ENCODE results near the gene S100A10. TPM values are rescaled to one million over a fixed set of nuclear protein-coding genes. Genes with fewer than 3 reads are reported as not detected.

S100A10 gene
- total RNA-seq, 1 experiment from 2014 or later: 160 TPM

- Histone ChIP-seq H3K27ac (ENCODE audit: insufficient read length, low read depth, low read length) (no peak within 1 kb of the TSS), H2BK15ac (ENCODE audit: low read depth, low read length) (no peak within 1 kb of the TSS), H3K4me2 (ENCODE audit: insufficient read depth, insufficient read length, low read length) (peak within 1 kb of the TSS; percentile 79), H3K23me2 (ENCODE audit: insufficient read length, low read depth, low read length, poor library complexity, severe bottlenecking) (peaks cover 14% of the 10 kb centered on the region), H3K79me2 (ENCODE audit: insufficient read depth, low read length) (no peaks in the 10 kb centered on the region), H2AFZ (ENCODE audit: low read length) (no peak within 1 kb of the TSS), H3K9me3 (ENCODE audit: control insufficient read depth, low read depth, low read length) (no peaks in the 10 kb centered on the region), H2BK12ac (ENCODE audit: insufficient read length, low read depth, low read length) (no peak within 1 kb of the TSS), H3K14ac (ENCODE audit: insufficient read depth, low read length) (no peak within 1 kb of the TSS), H3T11ph (ENCODE audit: low read length) (no peak within 1 kb of the TSS), H2AK5ac (ENCODE audit: insufficient read length, low read length) (no peak within 1 kb of the TSS), H3K27me3 (ENCODE audit: insufficient read depth, low read length) (no peaks in the 10 kb centered on the region), H4K20me1 (ENCODE audit: control insufficient read depth, insufficient read depth, insufficient read length) (no peaks in the 10 kb centered on the region), H3K56ac (ENCODE audit: insufficient read length, low read depth, low read length) (no peak within 1 kb of the TSS), H2BK20ac (ENCODE audit: low read depth, low read length, poor library complexity, severe bottlenecking) (no peak within 1 kb of the TSS), H3K9ac (ENCODE audit: extremely low read depth, insufficient read length, low read length) (peak within 1 kb of the TSS; percentile 48), H4K8ac (replicated peaks; ENCODE audit: insufficient read length, low read depth, low read length) (no peak within 1 kb of the TSS), H2BK5ac (ENCODE audit: insufficient read length, low read length) (no peak within 1 kb of the TSS), H3K4me1 (ENCODE audit: insufficient read depth, low read length) (peaks cover 5% of the 10 kb centered on the region; the same call in 1 of the 2 replicates), H4K91ac (ENCODE audit: insufficient read length, low read depth, low read length) (no peak within 1 kb of the TSS), H3K4ac (ENCODE audit: low read depth, low read length) (no peak within 1 kb of the TSS), H3K79me1 (ENCODE audit: insufficient read depth, low read depth, low read length, poor library complexity, severe bottlenecking) (no peaks in the 10 kb centered on the region), H3K23ac (ENCODE audit: insufficient read length, low read depth, low read length) (no peak within 1 kb of the TSS), H4K5ac (ENCODE audit: insufficient read length, low read depth, low read length) (no peak within 1 kb of the TSS), H3K18ac (ENCODE audit: insufficient read length, low read depth, low read length) (no peak within 1 kb of the TSS), H2BK120ac (ENCODE audit: low read depth, low read length, poor library complexity, severe bottlenecking) (no peak within 1 kb of the TSS)
- peak; percentile 76 for DNase-seq
- Mint-ChIP-seq H3K36me3 (ENCODE audit: insufficient read depth in 1 of 3, low read depth in 3 of 3) (peaks cover 4 to 24% (median 6%) of the 10 kb centered on the region in 3 experiments; a peak in 6 of 7 replicates), H3K9me3 (no peaks in the 10 kb centered on the region), H3K27me3 (ENCODE audit: low read depth) (no peaks in the 10 kb centered on the region; the same call in none of the 2 replicates), H3K4me1 (peaks cover 23 to 37% of the 10 kb centered on the region in 2 experiments), H3K27ac (peak within 1 kb of the TSS in 2 of 3 experiments; percentile 23 to 89; a peak in 2 of 7 replicates), H3K4me3 (peak within 1 kb of the TSS; percentile 83 to 88)
- 100% methylated on average over 1 of the region's 53 CpGs for WGBS (ENCODE audit: extremely low coverage, insufficient read length, low lambda C conversion rate)
- TF ChIP-seq CTCF (conservative IDR thresholded peaks at IDR 0.05): no peak
These were observed 42.9 kb upstream of the S100A10 start, which contains the start of gene S100A11 for GRCh38 chr1:152036267-152037216. Gene S100A11, minus strand, starts transcription at chr1:152037004. Its CDS starts 89 bp downstream, at chr1:152036915.

All from H9 (cell line).